HEK293 (cell line): Measurements from ENCODE around the gene SBK2.

Source experiments
- CTCF ChIA-PET: fragments of 350-600 bp; formaldehyde crosslinking; extraction: SDS; loops from one replicate; lab custom pipeline; 2021; ENCODE audit warnings: antibody characterized with exemption; lab: Yijun Ruan, JAX
- POLR2A ChIA-PET: fragments of 300-600 bp; formaldehyde crosslinking; extraction: SDS; loops from one replicate; lab custom pipeline; 2020; ENCODE audit warnings: antibody characterized with exemption, inconsistent platforms; lab: Yijun Ruan, JAX
- H3K27ac ChIP-seq: fragments of 200-500 bp; sonication (Bioruptor generic); 2 replicates; pipeline ENCODE4 v1.5.1; 2014; ENCODE audit warnings: low read depth, low read length, control low read depth, inconsistent platforms; ENCODE audit errors: extremely low read depth
- H3K36me3 ChIP-seq, 2 experiments: fragments of 200-500 bp in 1 of 2; sonication (Bioruptor generic) in 1 of 2; 1 replicate in 1 of 2; 2 replicates in 1 of 2; pipeline ENCODE4 v1.5.1; 2014 to 2017; ENCODE audit warnings: inconsistent platforms in 2 of 2, low read length in 2 of 2; ENCODE audit not compliant: control insufficient read depth in 2 of 2, insufficient read depth in 1 of 2
- H3K4me1 ChIP-seq: fragments of 200-500 bp; sonication (Bioruptor generic); 2 replicates; pipeline ENCODE4 v1.5.1; 2014; ENCODE audit warnings: mild to moderate bottlenecking, low read length, inconsistent platforms; ENCODE audit not compliant: control insufficient read depth, insufficient read depth
- H3K4me3 ChIP-seq: 2 replicates; pipeline ENCODE4 v1.5.1; 2011; ENCODE audit warnings: low read depth, mild to moderate bottlenecking, control low read depth, low read length, moderate library complexity
- H3K9me3 ChIP-seq: fragments of 200-500 bp; sonication (Bioruptor generic); 2 replicates; pipeline ENCODE4 v1.5.1; 2014; ENCODE audit warnings: low read depth, low read length, inconsistent platforms; ENCODE audit not compliant: control insufficient read depth, insufficient read depth
- PBX3 ChIP-seq: sonication (generic); formaldehyde crosslinking; IDR thresholded peaks from 2 replicates; pipeline ENCODE4 v1.8.1; 2022; ENCODE audit warnings: mild to moderate bottlenecking, moderate library complexity, missing genetic modification reagents
- SP7 ChIP-seq: fragments of 450-650 bp; formaldehyde crosslinking; IDR thresholded peaks from 2 replicates; pipeline ENCODE4 v1.5.1; 2016; ENCODE audit warnings: missing biosample characterization, missing genetic modification characterization
- ZNF174 ChIP-seq: fragments of 450-650 bp; formaldehyde crosslinking; IDR thresholded peaks from 2 replicates; pipeline ENCODE4 v1.5.0; 2017; ENCODE audit warnings: missing biosample characterization, mild to moderate bottlenecking, missing genetic modification characterization
- ZNF391 ChIP-seq: fragments of 450-650 bp; formaldehyde crosslinking; IDR thresholded peaks from 2 replicates; pipeline ENCODE4 v1.5.1; 2016; ENCODE audit warnings: low read depth, missing biosample characterization, missing genetic modification characterization, borderline replicate concordance
- ZNF423 ChIP-seq: fragments of 450-650 bp; formaldehyde crosslinking; IDR thresholded peaks from 2 replicates; pipeline ENCODE4 v1.5.1; 2016; ENCODE audit warnings: missing biosample characterization, missing genetic modification characterization
- ZNF530 ChIP-seq: fragments of 450-650 bp; formaldehyde crosslinking; IDR thresholded peaks from 2 replicates; pipeline ENCODE4 v1.5.1; 2016; ENCODE audit warnings: low read depth, missing biosample characterization, missing genetic modification characterization
- ZSCAN16 ChIP-seq: fragments of 450-650 bp; formaldehyde crosslinking; IDR thresholded peaks from 2 replicates; pipeline ENCODE4 v1.5.1; 2016; ENCODE audit warnings: missing biosample characterization, missing genetic modification characterization
- TF ChIP-seq, protein P1 (sequence below): fragments of 450-650 bp; formaldehyde crosslinking; IDR thresholded peaks from 2 replicates; pipeline ENCODE4 v1.5.1; 2016; ENCODE audit warnings: missing biosample characterization, missing genetic modification characterization
- TF ChIP-seq, protein P2 (sequence below): fragments of 450-650 bp; IDR thresholded peaks from 2 replicates; pipeline ENCODE4 v1.5.1; 2018; ENCODE audit warnings: missing biosample characterization, missing genetic modification characterization
- TF ChIP-seq, protein P3 (sequence below): fragments of 450-650 bp; formaldehyde crosslinking; IDR thresholded peaks from 2 replicates; pipeline ENCODE4 v1.5.1; 2016; ENCODE audit warnings: missing biosample characterization, missing genetic modification characterization, low read depth
- TF ChIP-seq, protein P4 (sequence below): fragments of 450-650 bp; formaldehyde crosslinking; conservative IDR thresholded peaks from 2 replicates; pipeline ENCODE4 v1.5.1; 2016; ENCODE audit warnings: low read depth, missing biosample characterization, missing genetic modification characterization

Gene SBK2

GRCh38 chr19:55489711-55490477 lies 47.0 kb downstream of the SBK2 start (continued):
- TF ChIP-seq, protein P1, sequence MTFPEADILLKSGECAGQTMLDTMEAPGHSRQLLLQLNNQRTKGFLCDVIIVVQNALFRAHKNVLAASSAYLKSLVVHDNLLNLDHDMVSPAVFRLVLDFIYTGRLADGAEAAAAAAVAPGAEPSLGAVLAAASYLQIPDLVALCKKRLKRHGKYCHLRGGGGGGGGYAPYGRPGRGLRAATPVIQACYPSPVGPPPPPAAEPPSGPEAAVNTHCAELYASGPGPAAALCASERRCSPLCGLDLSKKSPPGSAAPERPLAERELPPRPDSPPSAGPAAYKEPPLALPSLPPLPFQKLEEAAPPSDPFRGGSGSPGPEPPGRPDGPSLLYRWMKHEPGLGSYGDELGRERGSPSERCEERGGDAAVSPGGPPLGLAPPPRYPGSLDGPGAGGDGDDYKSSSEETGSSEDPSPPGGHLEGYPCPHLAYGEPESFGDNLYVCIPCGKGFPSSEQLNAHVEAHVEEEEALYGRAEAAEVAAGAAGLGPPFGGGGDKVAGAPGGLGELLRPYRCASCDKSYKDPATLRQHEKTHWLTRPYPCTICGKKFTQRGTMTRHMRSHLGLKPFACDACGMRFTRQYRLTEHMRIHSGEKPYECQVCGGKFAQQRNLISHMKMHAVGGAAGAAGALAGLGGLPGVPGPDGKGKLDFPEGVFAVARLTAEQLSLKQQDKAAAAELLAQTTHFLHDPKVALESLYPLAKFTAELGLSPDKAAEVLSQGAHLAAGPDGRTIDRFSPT (tag by site-specific recombination): peak; percentile 40; the same call in 1 of the 2 replicates
- TF ChIP-seq, protein P2, sequence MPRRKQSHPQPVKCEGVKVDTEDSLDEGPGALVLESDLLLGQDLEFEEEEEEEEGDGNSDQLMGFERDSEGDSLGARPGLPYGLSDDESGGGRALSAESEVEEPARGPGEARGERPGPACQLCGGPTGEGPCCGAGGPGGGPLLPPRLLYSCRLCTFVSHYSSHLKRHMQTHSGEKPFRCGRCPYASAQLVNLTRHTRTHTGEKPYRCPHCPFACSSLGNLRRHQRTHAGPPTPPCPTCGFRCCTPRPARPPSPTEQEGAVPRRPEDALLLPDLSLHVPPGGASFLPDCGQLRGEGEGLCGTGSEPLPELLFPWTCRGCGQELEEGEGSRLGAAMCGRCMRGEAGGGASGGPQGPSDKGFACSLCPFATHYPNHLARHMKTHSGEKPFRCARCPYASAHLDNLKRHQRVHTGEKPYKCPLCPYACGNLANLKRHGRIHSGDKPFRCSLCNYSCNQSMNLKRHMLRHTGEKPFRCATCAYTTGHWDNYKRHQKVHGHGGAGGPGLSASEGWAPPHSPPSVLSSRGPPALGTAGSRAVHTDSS: no peak

DNA sequence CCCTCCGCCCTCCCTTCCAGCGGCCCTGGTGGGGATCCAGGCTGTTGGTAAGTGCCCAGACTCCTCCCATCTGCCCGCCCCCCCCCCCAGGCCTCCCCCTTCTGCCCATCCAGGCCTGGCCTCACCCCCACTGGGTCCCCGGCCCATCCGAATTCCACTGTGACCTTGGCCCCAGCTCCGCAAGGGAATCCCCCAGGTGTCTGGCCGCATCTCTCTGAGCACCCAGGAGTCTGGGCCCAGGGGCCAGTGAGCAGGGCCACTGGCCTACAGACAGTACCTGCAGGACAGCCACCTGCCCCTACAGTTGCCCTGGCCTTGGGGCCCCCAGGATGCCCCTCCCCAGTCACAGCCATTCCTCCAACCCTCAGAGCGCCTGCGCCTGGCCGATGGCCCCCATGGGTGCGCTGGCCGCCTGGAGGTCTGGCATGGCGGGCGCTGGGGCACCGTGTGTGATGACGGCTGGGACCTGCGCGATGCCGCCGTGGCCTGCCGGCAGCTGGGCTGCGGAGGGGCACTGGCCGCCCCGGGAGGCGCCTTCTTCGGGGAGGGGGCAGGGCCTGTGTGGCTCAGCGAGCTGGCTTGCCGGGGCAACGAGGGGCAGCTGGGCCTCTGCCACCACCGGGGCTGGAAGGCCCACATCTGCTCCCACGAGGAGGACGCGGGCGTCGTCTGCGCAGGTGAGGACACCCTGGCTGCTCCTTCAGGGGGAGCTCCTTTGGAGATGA lies 47.8 kb downstream of the SBK2 start:
- no peaks in the 10 kb centered on the region for H3K9me3 ChIP-seq
- peak; percentile 36; the same call in 1 of the 2 replicates for TF ChIP-seq PBX3
- TF ChIP-seq, protein P3, sequence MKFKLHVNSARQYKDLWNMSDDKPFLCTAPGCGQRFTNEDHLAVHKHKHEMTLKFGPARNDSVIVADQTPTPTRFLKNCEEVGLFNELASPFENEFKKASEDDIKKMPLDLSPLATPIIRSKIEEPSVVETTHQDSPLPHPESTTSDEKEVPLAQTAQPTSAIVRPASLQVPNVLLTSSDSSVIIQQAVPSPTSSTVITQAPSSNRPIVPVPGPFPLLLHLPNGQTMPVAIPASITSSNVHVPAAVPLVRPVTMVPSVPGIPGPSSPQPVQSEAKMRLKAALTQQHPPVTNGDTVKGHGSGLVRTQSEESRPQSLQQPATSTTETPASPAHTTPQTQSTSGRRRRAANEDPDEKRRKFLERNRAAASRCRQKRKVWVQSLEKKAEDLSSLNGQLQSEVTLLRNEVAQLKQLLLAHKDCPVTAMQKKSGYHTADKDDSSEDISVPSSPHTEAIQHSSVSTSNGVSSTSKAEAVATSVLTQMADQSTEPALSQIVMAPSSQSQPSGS (tag by site-specific recombination): no peak
- TF ChIP-seq ZNF174 (tag by site-specific recombination): no peak
- ChIA-PET POLR2A (interaction anchor here (2.5 kb wide), 1 partner anchor 13 kb away, joined by 24 read pairs; the partner anchor contains the start of gene ZNF628), CTCF (interaction anchor here (1.1 to 4.4 kb wide), 3 partner anchors 15 to 165 kb away, joined by 8 to 28 read pairs (median 8); no protein-coding TSS in a partner anchor)
- no peaks in the 10 kb centered on the region for H3K36me3 ChIP-seq
- peaks cover 23% of the 10 kb centered on the region for H3K4me1 ChIP-seq
- no peak overlapping the region for H3K4me3 ChIP-seq
- no peak overlapping the region for H3K27ac ChIP-seq

DNA sequence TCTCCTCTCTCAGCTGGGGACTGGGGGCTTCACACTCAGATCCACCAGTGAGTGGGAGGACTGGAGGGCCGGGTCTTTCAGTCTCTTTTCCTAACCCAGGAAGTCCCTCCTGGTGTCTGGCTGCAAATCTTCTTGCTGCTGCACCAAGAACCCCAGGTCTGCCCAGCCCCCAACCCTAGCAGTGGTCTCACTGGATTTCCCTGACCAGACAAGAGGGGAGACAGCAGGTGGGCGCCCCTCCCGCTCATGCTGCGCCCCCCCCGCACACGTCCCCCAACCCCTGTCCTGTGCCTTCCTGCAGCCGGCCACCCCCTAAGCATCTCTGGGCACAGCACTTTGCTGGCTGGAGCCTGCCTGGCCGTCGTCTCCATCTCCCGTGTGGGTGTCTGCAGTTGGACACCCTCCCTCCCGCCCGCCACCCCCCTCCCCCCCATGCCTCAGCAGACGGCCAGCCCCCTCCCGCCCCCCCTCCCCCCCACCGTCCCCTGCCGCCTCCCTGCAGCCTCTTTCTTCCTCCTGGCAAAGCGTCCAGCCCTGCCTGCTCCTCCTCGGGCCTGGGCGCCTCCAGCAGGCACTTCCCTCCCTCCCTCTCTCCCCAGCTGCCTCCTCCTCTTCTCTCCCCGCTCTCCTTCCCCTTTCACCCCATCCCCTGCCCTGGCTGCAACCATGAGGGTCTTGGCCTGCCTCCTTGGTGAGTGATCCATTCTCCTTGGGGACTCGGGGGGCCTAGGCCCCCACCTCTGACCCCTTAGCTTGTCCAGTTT lies 48.8 kb downstream of the SBK2 start, which contains the start of gene SSC5D:
TSS of gene SSC5D (plus strand) at position 513 of the 764 bp plus-strand sequence. CDS start at position 667, 154 bp downstream.
- Histone ChIP-seq H3K4me3 (no peak within 1 kb of the TSS), H3K9me3 (no peaks in the 10 kb centered on the region), H3K27ac (peak within 1 kb of the TSS; percentile 45), H3K4me1 (peaks cover 23% of the 10 kb centered on the region), H3K36me3 (no peaks in the 10 kb centered on the region)
- ChIA-PET POLR2A (interaction anchor here (0.7 to 2.5 kb wide), 6 partner anchors 12 to 229 kb away, joined by 3 to 24 read pairs (median 6); partner anchors contain the start of genes FIZ1, KMT5C, PPP6R1 and TMEM238), CTCF (interaction anchor here (0.6 to 4.3 kb wide), 7 partner anchors 16 to 328 kb away, joined by 3 to 42 read pairs (median 3); partner anchors contain the start of gene ZNF865)
- TF ChIP-seq, protein P4, sequence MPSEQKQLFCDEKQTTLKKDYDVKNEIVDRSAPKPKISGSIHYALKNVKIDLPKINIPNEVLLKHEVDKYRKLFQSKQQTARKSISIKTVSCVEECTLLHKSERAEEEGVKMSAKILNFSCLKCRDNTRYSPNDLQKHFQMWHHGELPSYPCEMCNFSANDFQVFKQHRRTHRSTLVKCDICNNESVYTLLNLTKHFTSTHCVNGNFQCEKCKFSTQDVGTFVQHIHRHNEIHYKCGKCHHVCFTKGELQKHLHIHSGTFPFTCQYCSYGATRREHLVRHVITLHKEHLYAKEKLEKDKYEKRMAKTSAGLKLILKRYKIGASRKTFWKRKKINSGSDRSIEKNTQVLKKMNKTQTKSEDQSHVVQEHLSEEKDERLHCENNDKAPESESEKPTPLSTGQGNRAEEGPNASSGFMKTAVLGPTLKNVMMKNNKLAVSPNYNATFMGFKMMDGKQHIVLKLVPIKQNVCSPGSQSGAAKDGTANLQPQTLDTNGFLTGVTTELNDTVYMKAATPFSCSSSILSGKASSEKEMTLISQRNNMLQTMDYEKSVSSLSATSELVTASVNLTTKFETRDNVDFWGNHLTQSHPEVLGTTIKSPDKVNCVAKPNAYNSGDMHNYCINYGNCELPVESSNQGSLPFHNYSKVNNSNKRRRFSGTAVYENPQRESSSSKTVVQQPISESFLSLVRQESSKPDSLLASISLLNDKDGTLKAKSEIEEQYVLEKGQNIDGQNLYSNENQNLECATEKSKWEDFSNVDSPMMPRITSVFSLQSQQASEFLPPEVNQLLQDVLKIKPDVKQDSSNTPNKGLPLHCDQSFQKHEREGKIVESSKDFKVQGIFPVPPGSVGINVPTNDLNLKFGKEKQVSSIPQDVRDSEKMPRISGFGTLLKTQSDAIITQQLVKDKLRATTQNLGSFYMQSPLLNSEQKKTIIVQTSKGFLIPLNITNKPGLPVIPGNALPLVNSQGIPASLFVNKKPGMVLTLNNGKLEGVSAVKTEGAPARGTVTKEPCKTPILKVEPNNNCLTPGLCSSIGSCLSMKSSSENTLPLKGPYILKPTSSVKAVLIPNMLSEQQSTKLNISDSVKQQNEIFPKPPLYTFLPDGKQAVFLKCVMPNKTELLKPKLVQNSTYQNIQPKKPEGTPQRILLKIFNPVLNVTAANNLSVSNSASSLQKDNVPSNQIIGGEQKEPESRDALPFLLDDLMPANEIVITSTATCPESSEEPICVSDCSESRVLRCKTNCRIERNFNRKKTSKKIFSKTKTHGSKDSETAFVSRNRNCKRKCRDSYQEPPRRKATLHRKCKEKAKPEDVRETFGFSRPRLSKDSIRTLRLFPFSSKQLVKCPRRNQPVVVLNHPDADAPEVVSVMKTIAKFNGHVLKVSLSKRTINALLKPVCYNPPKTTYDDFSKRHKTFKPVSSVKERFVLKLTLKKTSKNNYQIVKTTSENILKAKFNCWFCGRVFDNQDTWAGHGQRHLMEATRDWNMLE (tag by site-specific recombination): no peak
- TF ChIP-seq ZNF530 (no peak), ZSCAN16 (tag by site-specific recombination) (no peak), ZNF423 (tag by site-specific recombination) (no peak), SP7 (tag by site-specific recombination) (peak; percentile 7; the same call in 1 of the 2 replicates), ZNF391 (tag by site-specific recombination) (no peak)
- TF ChIP-seq, protein P1 (tag by site-specific recombination): no peak
